Neural cell (in vitro differentiated cells): ENCODE measurements around the gene LMNB1. TPM values are rescaled to one million over a fixed set of nuclear protein-coding genes. Genes with fewer than 3 reads are reported as not detected.
"Not testable (repeated sequence)": the region's sequence is repeated elsewhere in the genome, so short reads cannot be mapped to it uniquely, and the experiment has no call there.

ENCODE experiments used
- H2AFZ ChIP-seq: fragments of 200-600, 300-800 bp; sonication (generic), shearing (Covaris generic); 2 replicates; pipeline ENCODE4 v1.6.0; 2014; ENCODE audit warnings: low read depth, mild to moderate bottlenecking, antibody characterized with exemption, low read length, moderate library complexity
- H3F3A ChIP-seq: fragments of 200-600 bp; shearing (Covaris generic); 2 replicates; pipeline ENCODE4 v1.6.1; 2016; ENCODE audit warnings: mild to moderate bottlenecking, moderate library complexity, mixed read lengths, antibody characterized with exemption, low read length; ENCODE audit not compliant: insufficient read depth, poor library complexity, severe bottlenecking
- H3K27ac ChIP-seq: fragments of 200-600, 300-800 bp; sonication (generic), shearing (Covaris generic); 2 replicates; pipeline ENCODE4 v1.5.1; 2014; ENCODE audit warnings: mild to moderate bottlenecking, low read length, moderate library complexity
- H3K27me3 ChIP-seq: fragments of 300-800, 200-600 bp; sonication (generic), shearing (Covaris generic); 2 replicates; pipeline ENCODE4 v1.6.0; 2014; ENCODE audit warnings: mild to moderate bottlenecking, low read depth, low read length, moderate library complexity; ENCODE audit not compliant: insufficient read depth
- H3K36me3 ChIP-seq: fragments of 300-800, 200-600 bp; sonication (generic), shearing (Covaris generic); 2 replicates; pipeline ENCODE4 v1.5.1; 2014; ENCODE audit warnings: mild to moderate bottlenecking, antibody characterized with exemption, low read length, moderate library complexity; ENCODE audit not compliant: insufficient read depth
- H3K4me2 ChIP-seq: fragments of 300-800, 200-600 bp; sonication (generic), shearing (Covaris generic); 2 replicates; pipeline ENCODE4 v1.6.0; 2014; ENCODE audit warnings: mild to moderate bottlenecking, low read length
- H3K4me3 ChIP-seq: fragments of 300-800, 200-600 bp; sonication (generic), shearing (Covaris generic); 2 replicates; pipeline ENCODE4 v1.5.1; 2014; ENCODE audit warnings: mild to moderate bottlenecking, low read length, moderate library complexity
- H3K79me2 ChIP-seq: fragments of 200-600 bp; shearing (Covaris generic); replicated peaks from 2 replicates; pipeline ENCODE4 v1.6.0; 2014; ENCODE audit warnings: mild to moderate bottlenecking, low read length, moderate library complexity; ENCODE audit not compliant: insufficient read depth
- H3K9ac ChIP-seq: fragments of 300-800, 200-600 bp; sonication (generic), shearing (Covaris generic); 2 replicates; pipeline ENCODE4 v1.6.1; 2016; ENCODE audit warnings: mild to moderate bottlenecking, low read length, mixed read lengths
- H3K9me2 ChIP-seq: fragments of 200-600 bp; shearing (Covaris generic); 2 replicates; pipeline ENCODE4 v1.6.1; 2016; ENCODE audit warnings: mild to moderate bottlenecking, low read length, mixed read lengths; ENCODE audit not compliant: insufficient read depth
- H3K9me3 ChIP-seq: fragments of 200-600, 300-800 bp; sonication (generic), shearing (Covaris generic); 2 replicates; pipeline ENCODE4 v1.6.1; 2016; ENCODE audit warnings: mild to moderate bottlenecking, mixed run types, low read length, moderate library complexity, mixed read lengths
- H4K20me1 ChIP-seq: fragments of 200-600 bp; shearing (Covaris generic); 2 replicates; pipeline ENCODE4 v1.6.1; 2016; ENCODE audit warnings: mild to moderate bottlenecking, mixed run types; ENCODE audit not compliant: insufficient read depth
- EP300 ChIP-seq: fragments of 450-650 bp; conservative IDR thresholded peaks from 2 replicates; pipeline ENCODE4 v1.6.1; 2014; ENCODE audit warnings: antibody characterized with exemption, mild to moderate bottlenecking, moderate library complexity; ENCODE audit not compliant: poor library complexity, severe bottlenecking
- EZH2 ChIP-seq: fragments of 200-600, 300-800 bp; shearing (Covaris generic), sonication (generic); IDR thresholded peaks from 2 replicates; pipeline ENCODE4 v1.6.1; 2014; ENCODE audit warnings: antibody characterized with exemption, low read length, borderline replicate concordance, mild to moderate bottlenecking; ENCODE audit not compliant: insufficient read depth, poor library complexity, severe bottlenecking
- MXI1 ChIP-seq: fragments of 450-650 bp; conservative IDR thresholded peaks from 2 replicates; pipeline ENCODE4 v1.6.1; 2014; ENCODE audit warnings: antibody characterized with exemption, mild to moderate bottlenecking; ENCODE audit not compliant: poor library complexity, severe bottlenecking
- POLR2AphosphoS5 ChIP-seq: IDR thresholded peaks from 2 replicates; pipeline ENCODE4 v1.6.1; 2012
- RAD21 ChIP-seq: fragments of 450-650 bp; conservative IDR thresholded peaks from 2 replicates; pipeline ENCODE4 v1.6.1; 2014; ENCODE audit warnings: antibody characterized with exemption, mild to moderate bottlenecking, moderate library complexity
- SMC3 ChIP-seq: fragments of 450-650 bp; conservative IDR thresholded peaks from 2 replicates; pipeline ENCODE4 v1.6.1; 2014; ENCODE audit warnings: antibody characterized with exemption, mild to moderate bottlenecking, moderate library complexity; ENCODE audit not compliant: poor library complexity
- TAF1 ChIP-seq: IDR thresholded peaks from 2 replicates; pipeline ENCODE4 v1.6.1; 2012; ENCODE audit warnings: low read depth
- polyA plus RNA-seq: library from polyadenylated mRNA; depleted of rRNA; stranded (reverse); fragments of >200 nt; gene quantifications from 2 replicates; pipeline ENCODE4 v1.2.3, GENCODE V29; 2014
- TF ChIP-seq, protein P1 (sequence below): fragments of 450-650 bp; IDR thresholded peaks from 2 replicates; pipeline ENCODE4 v1.5.1; 2014; ENCODE audit warnings: antibody characterized with exemption, mild to moderate bottlenecking, moderate library complexity; ENCODE audit not compliant: poor library complexity, severe bottlenecking
- TF ChIP-seq, protein P2 (sequence below): IDR thresholded peaks from 2 replicates; pipeline ENCODE4 v1.6.1; 2012; ENCODE audit warnings: borderline replicate concordance

Gene LMNB1
- polyA plus RNA-seq, 1 donor from 2014 or later: 91.0 TPM

DNA sequence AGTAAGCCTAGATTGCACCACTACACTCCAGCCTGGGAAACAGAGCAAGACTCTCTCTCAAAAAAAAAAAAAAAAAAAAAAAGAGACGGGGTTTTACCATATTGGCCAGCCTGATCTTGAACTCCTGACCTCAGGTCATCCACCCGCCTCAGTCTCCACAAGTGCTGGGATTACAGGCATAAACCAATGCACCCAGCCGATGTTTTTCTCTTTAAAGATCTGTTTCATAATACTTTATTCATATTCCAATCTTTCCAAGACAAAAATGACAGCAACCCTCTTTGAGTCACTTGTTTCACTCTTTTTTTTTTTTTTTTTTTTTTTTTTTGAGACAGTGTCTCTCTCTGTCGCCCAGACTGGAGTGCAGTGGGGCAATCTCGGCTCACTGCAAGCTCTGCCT is 13.6 kb upstream of the LMNB1 start:
- no peak overlapping the region for H3K27ac ChIP-seq
- H3K27me3 ChIP-seq: no peaks in the 10 kb centered on the region
- H3K79me2 ChIP-seq: no peaks in the 10 kb centered on the region
- no peaks in the 10 kb centered on the region for H3K9me3 ChIP-seq
- H3F3A ChIP-seq: no peaks in the 10 kb centered on the region
- H3K9ac ChIP-seq: no peak overlapping the region
- H3K4me3 ChIP-seq: no peak overlapping the region
- TF ChIP-seq RAD21 (no peak), SMC3 (no peak), MXI1 (no peak), TAF1 (no peak), EP300 (no peak)
- TF ChIP-seq, protein P1, sequence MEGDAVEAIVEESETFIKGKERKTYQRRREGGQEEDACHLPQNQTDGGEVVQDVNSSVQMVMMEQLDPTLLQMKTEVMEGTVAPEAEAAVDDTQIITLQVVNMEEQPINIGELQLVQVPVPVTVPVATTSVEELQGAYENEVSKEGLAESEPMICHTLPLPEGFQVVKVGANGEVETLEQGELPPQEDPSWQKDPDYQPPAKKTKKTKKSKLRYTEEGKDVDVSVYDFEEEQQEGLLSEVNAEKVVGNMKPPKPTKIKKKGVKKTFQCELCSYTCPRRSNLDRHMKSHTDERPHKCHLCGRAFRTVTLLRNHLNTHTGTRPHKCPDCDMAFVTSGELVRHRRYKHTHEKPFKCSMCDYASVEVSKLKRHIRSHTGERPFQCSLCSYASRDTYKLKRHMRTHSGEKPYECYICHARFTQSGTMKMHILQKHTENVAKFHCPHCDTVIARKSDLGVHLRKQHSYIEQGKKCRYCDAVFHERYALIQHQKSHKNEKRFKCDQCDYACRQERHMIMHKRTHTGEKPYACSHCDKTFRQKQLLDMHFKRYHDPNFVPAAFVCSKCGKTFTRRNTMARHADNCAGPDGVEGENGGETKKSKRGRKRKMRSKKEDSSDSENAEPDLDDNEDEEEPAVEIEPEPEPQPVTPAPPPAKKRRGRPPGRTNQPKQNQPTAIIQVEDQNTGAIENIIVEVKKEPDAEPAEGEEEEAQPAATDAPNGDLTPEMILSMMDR: no peak
- H3K9me2 ChIP-seq: no peaks in the 10 kb centered on the region
- no peaks in the 10 kb centered on the region for H4K20me1 ChIP-seq
- no peak overlapping the region for H2AFZ ChIP-seq
- H3K4me2 ChIP-seq: no peak overlapping the region
- no peaks in the 10 kb centered on the region for H3K36me3 ChIP-seq

DNA sequence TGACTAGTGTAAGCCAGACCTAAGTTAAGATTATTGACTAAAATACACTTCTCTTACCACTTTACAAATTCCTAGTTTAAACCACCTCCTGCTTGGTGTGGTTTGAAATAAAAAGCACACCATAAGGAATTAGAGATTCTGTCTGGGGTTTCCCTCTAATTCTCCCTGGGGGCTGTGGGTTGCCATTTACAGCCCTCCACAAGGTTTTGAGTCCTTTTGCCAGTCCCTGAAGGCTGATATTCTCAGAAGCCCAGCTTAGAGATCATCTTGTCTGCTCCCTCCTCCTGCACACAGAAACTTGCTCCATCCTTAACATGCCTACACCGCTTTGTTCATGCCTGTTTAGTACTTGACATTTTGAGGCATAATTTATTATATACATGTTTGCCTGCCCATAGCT is 7.2 kb upstream of the LMNB1 start:
- Histone ChIP-seq H3F3A (no peaks in the 10 kb centered on the region), H3K27me3 (no peaks in the 10 kb centered on the region), H4K20me1 (no peaks in the 10 kb centered on the region), H2AFZ (no peak overlapping the region), H3K9ac (no peak overlapping the region), H3K27ac (no peak overlapping the region), H3K9me2 (no peaks in the 10 kb centered on the region), H3K9me3 (no peaks in the 10 kb centered on the region), H3K4me2 (no peak overlapping the region), H3K79me2 (no peaks in the 10 kb centered on the region), H3K4me3 (no peak overlapping the region), H3K36me3 (no peaks in the 10 kb centered on the region)
- TF ChIP-seq, protein P1: no peak
- TF ChIP-seq EZH2 (no peak), EP300 (no peak), SMC3 (no peak), POLR2AphosphoS5 (no peak), MXI1 (no peak), RAD21 (no peak), TAF1 (no peak)
- TF ChIP-seq, protein P2, sequence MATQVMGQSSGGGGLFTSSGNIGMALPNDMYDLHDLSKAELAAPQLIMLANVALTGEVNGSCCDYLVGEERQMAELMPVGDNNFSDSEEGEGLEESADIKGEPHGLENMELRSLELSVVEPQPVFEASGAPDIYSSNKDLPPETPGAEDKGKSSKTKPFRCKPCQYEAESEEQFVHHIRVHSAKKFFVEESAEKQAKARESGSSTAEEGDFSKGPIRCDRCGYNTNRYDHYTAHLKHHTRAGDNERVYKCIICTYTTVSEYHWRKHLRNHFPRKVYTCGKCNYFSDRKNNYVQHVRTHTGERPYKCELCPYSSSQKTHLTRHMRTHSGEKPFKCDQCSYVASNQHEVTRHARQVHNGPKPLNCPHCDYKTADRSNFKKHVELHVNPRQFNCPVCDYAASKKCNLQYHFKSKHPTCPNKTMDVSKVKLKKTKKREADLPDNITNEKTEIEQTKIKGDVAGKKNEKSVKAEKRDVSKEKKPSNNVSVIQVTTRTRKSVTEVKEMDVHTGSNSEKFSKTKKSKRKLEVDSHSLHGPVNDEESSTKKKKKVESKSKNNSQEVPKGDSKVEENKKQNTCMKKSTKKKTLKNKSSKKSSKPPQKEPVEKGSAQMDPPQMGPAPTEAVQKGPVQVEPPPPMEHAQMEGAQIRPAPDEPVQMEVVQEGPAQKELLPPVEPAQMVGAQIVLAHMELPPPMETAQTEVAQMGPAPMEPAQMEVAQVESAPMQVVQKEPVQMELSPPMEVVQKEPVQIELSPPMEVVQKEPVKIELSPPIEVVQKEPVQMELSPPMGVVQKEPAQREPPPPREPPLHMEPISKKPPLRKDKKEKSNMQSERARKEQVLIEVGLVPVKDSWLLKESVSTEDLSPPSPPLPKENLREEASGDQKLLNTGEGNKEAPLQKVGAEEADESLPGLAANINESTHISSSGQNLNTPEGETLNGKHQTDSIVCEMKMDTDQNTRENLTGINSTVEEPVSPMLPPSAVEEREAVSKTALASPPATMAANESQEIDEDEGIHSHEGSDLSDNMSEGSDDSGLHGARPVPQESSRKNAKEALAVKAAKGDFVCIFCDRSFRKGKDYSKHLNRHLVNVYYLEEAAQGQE: no peak

DNA sequence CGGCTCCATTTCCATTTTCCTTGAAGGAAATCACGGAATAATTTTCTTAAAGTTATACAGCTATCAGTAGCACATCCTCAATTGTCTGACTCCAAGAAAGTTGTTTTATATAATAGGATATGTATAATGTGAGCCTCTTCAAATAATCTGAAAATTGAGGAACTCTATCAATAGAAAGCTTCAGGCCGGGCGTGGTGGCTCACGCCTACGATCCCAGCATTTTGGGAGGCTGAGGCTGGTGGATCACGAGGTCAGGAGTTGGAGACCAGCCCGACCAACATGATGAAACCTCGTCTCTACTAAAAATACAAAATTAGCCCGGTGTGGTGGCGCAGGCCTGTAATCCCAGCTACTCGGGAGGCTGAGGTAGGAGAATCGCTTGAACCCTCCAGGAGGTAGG is 3.4 kb upstream of the LMNB1 start:
- not testable (repeated sequence) for H3K4me2 ChIP-seq, H3K27me3 ChIP-seq, H3K4me3 ChIP-seq, H3K9ac ChIP-seq, H2AFZ ChIP-seq, H3F3A ChIP-seq, H3K79me2 ChIP-seq, H3K36me3 ChIP-seq, H3K9me3 ChIP-seq, H3K9me2 ChIP-seq, H3K27ac ChIP-seq, H4K20me1 ChIP-seq

DNA sequence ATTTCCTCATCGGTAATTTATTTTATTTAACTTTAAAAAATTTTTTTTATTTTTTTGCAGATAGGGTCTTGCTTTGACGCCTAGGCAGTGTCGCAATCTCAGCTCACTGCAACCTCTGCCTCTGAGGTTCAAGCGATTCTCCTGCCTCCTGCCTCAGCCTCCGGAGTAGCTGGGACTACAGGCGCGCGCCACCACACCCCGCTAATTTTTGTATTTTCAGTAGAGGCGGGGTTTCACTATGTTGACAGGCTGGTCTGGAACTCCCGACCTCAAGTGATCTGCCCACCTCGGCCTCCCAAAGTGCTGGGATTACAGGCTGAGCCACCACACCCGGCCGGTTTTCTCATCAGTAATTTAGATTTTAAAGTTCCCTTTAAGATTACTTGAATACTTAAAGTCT is 2.3 kb upstream of the LMNB1 start:
- not testable (repeated sequence) for H3K4me3 ChIP-seq, H3F3A ChIP-seq, H3K36me3 ChIP-seq, H4K20me1 ChIP-seq, H3K9me2 ChIP-seq, H3K9ac ChIP-seq, H3K27me3 ChIP-seq, H2AFZ ChIP-seq, H3K9me3 ChIP-seq, H3K27ac ChIP-seq, H3K4me2 ChIP-seq
- peaks cover 10% of the 10 kb centered on the region for H3K79me2 ChIP-seq
